WTC11 (cell line): Measurements from ENCODE around the gene IGFBP5. TPM values are rescaled to one million over a fixed set of nuclear protein-coding genes. Genes with fewer than 3 reads are reported as not detected.

Experiments used
- ATAC-seq: fragments of 200-7000 bp; cut with Tn5 transposase; 2 replicates; pipeline ENCODE4 v1.10.0; 2021; ENCODE audit warnings: mild to moderate bottlenecking, moderate library complexity
- CTCF ChIA-PET: fragments of 300-600 bp; sonication (Branson Sonifier 250); formaldehyde crosslinking; loops from one replicate; lab custom pipeline; 2021; ENCODE audit warnings: antibody characterized with exemption; lab: Charles Lee
- POLR2A ChIA-PET: fragments of 350-600 bp; sonication (Branson Sonifier 250); formaldehyde crosslinking; loops from one replicate; lab custom pipeline; 2021; ENCODE audit warnings: antibody characterized with exemption; lab: Charles Lee
- DNase-seq: peaks from one replicate; pipeline ENCODE4 v3.0.0; 2021; ENCODE audit warnings: low spot score
- H3K27ac Mint-ChIP-seq: 2 replicates; pipeline ENCODE4 v1.8.0; 2021; ENCODE audit warnings: mixed read lengths
- H3K27me3 Mint-ChIP-seq: 2 replicates; pipeline ENCODE4 v1.8.0; 2021; ENCODE audit warnings: low read depth, mild to moderate bottlenecking, moderate library complexity, mixed read lengths
- H3K36me3 Mint-ChIP-seq: 2 replicates; pipeline ENCODE4 v1.8.0; 2021; ENCODE audit warnings: mixed read lengths
- H3K4me1 Mint-ChIP-seq: 2 replicates; pipeline ENCODE4 v1.8.0; 2022; ENCODE audit warnings: mixed read lengths
- H3K4me3 Mint-ChIP-seq: 2 replicates; pipeline ENCODE4 v1.8.0; 2021; ENCODE audit warnings: mild to moderate bottlenecking, moderate library complexity, mixed read lengths
- H3K9me3 Mint-ChIP-seq: 2 replicates; pipeline ENCODE4 v1.8.0; 2021; ENCODE audit warnings: mixed read lengths
- AR ChIP-seq: fragments of 250-450 bp; sonication (Bioruptor Pico); IDR thresholded peaks from 2 replicates; pipeline ENCODE4 v1.9.0; 2021; ENCODE audit warnings: mild to moderate bottlenecking
- E2F4 ChIP-seq: sonication (generic); formaldehyde crosslinking; IDR thresholded peaks from 2 replicates; pipeline ENCODE4 v1.8.1; 2022; ENCODE audit warnings: low read depth, mild to moderate bottlenecking, moderate library complexity, missing genetic modification reagents, borderline replicate concordance
- GRHL2 ChIP-seq: fragments of 250-450 bp; sonication (Bioruptor Pico); IDR thresholded peaks from 2 replicates; pipeline ENCODE4 v1.8.0; 2022; ENCODE audit warnings: mild to moderate bottlenecking, moderate library complexity; ENCODE audit not compliant: insufficient replicate concordance, severe bottlenecking
- IRF2 ChIP-seq: sonication (generic); formaldehyde crosslinking; IDR thresholded peaks from 2 replicates; pipeline ENCODE4 v1.8.0; 2022; ENCODE audit warnings: low read depth, missing genetic modification reagents, borderline replicate concordance
- JUN ChIP-seq: sonication (generic); formaldehyde crosslinking; IDR thresholded peaks from 2 replicates; pipeline ENCODE4 v1.8.0; 2023; ENCODE audit warnings: mild to moderate bottlenecking, missing genetic modification reagents
- NFE2L1 ChIP-seq: sonication (generic); formaldehyde crosslinking; IDR thresholded peaks from 2 replicates; pipeline ENCODE4 v1.8.1; 2023; ENCODE audit warnings: missing genetic modification reagents
- OVOL2 ChIP-seq: fragments of 250-450 bp; sonication (Bioruptor Pico); IDR thresholded peaks from 2 replicates; pipeline ENCODE4 v1.9.0; 2021; ENCODE audit warnings: mild to moderate bottlenecking, borderline replicate concordance
- RORB ChIP-seq: fragments of 250-450 bp; sonication (Bioruptor Pico); IDR thresholded peaks from 2 replicates; pipeline ENCODE4 v1.9.0; 2021; ENCODE audit warnings: mild to moderate bottlenecking
- SMAD3 ChIP-seq: sonication (generic); formaldehyde crosslinking; IDR thresholded peaks from 2 replicates; pipeline ENCODE4 v1.8.0; 2022; ENCODE audit warnings: missing genetic modification reagents, mild to moderate bottlenecking, borderline replicate concordance
- SMAD4 ChIP-seq: sonication (generic); formaldehyde crosslinking; IDR thresholded peaks from 2 replicates; pipeline ENCODE4 v1.8.0; 2022; ENCODE audit warnings: mild to moderate bottlenecking, missing genetic modification reagents
- TEAD1 ChIP-seq: sonication (generic); formaldehyde crosslinking; IDR thresholded peaks from 2 replicates; pipeline ENCODE4 v1.8.0; 2022; ENCODE audit warnings: mild to moderate bottlenecking, missing genetic modification reagents
- ZNF317 ChIP-seq: sonication (generic); formaldehyde crosslinking; IDR thresholded peaks from 2 replicates; pipeline ENCODE4 v1.8.1; 2023; ENCODE audit warnings: low read depth, mild to moderate bottlenecking, moderate library complexity, missing genetic modification reagents, borderline replicate concordance
- ZNF396 ChIP-seq: fragments of 250-450 bp; sonication (Bioruptor Pico); IDR thresholded peaks from 2 replicates; pipeline ENCODE4 v1.8.0; 2021; ENCODE audit warnings: mild to moderate bottlenecking, moderate library complexity, borderline replicate concordance
- ZNF671 ChIP-seq: fragments of 250-450 bp; sonication (Bioruptor Pico); IDR thresholded peaks from 2 replicates; pipeline ENCODE4 v1.8.0; 2021; ENCODE audit warnings: mild to moderate bottlenecking
- total RNA-seq: library from RNA; stranded (reverse); gene quantifications from 3 replicates; pipeline ENCODE4 v1.2.3, GENCODE V29; 2021
- TF ChIP-seq, protein P1 (sequence below): fragments of 250-450 bp; sonication (Bioruptor Pico); conservative IDR thresholded peaks from 2 replicates; pipeline ENCODE4 v1.9.0; 2021; ENCODE audit warnings: mild to moderate bottlenecking
- TF ChIP-seq, protein P2 (sequence below): sonication (generic); formaldehyde crosslinking; IDR thresholded peaks from 2 replicates; pipeline ENCODE4 v1.8.0; 2023; ENCODE audit warnings: missing genetic modification reagents, mild to moderate bottlenecking, borderline replicate concordance
- TF ChIP-seq, protein P3 (sequence below): sonication (generic); formaldehyde crosslinking; IDR thresholded peaks from 2 replicates; pipeline ENCODE4 v1.8.1; 2023; ENCODE audit warnings: mild to moderate bottlenecking, missing genetic modification reagents, moderate library complexity
- TF ChIP-seq, protein P4 (sequence below): sonication (generic); formaldehyde crosslinking; IDR thresholded peaks from 2 replicates; pipeline ENCODE4 v1.8.0; 2022; ENCODE audit warnings: mild to moderate bottlenecking, missing genetic modification reagents

IGFBP5 gene
- total RNA-seq, 1 experiment from 2014 or later = 5.3 TPM

DNA sequence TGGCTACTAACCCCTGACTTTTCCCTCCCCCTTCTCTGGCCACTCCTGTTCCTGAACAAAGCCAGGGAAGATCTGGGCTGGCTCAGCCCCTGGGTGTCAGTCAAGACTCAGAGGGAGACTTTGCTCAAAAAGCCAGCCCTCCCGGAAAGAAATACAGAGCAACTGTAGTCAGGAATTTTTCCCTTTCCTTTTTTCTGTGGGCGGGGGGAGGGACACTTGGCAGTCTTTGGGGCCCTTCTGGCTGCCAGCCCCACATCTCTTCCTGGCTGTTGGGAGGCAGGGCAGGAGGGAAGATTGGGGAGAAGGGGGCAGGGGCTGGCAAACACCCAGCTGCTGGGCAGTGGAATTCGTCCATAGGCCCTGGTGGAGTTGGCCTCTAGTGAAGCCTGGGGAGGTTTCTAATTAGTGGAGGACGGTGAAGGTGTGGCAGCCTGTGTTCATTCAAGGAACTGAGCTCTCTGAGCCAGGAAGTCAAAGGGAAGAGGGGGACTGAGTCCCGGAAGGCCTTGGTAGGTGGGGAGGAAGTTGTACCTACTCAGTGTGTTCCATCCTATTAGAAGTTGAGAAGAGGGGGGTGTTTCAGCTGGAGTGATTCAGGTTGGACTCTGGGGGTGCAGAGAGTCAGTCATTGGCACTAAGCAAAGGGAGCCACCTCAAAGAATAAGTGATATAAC lies 51.2 kb downstream of the IGFBP5 start:
- no peak overlapping the region for H3K4me3 Mint-ChIP-seq
- CTCF ChIA-PET = interaction anchor here (0.6 to 2.2 kb wide), 3 partner anchors 22 to 125 kb away, joined by 3 to 9 read pairs (median 3); no protein-coding TSS in a partner anchor
- no peak for TF ChIP-seq OVOL2 (CRISPR knock-in tag)
- TF ChIP-seq ZNF396 (CRISPR knock-in tag) = no peak
- no peak for TF ChIP-seq RORB (CRISPR knock-in tag)
- no peak for TF ChIP-seq SMAD4 (CRISPR knock-in tag)
- TF ChIP-seq ZNF317 (CRISPR knock-in tag) = no peak
- TF ChIP-seq NFE2L1 (CRISPR knock-in tag) = no peak
- TF ChIP-seq SMAD3 (CRISPR knock-in tag) = no peak
- TF ChIP-seq, protein P1, sequence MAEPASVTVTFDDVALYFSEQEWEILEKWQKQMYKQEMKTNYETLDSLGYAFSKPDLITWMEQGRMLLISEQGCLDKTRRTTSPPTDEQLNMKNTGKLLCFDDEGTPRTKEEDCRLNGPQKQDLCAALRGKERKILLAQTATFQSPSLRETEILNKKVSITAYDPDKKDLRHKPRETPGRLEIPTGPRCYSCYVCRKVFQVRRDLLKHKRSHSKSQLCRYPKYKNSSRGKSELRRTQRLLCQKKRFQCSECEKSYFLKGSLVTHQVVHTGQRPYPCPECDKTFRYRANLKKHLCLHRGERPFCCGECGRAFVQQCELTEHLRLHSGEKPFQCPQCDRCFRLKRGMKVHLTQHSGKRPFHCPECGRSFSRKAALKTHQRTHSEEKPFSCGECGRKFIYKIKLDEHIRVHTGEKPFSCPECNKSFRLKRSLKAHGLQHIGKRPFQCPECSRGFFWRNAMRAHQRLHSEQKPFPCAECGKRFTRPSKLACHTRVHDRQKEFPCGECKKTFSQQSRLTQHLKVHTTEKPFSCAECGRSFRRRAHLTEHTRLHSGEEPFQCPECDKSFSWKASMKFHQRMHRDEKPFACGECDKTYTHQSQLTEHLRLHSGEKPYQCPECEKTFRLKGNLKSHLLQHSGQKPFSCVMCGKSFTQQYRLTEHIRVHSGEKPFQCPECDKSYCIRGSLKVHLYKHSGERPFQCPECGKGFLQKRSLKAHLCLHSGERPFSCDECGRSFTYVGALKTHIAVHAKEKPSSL = no peak
- TF ChIP-seq, protein P2, sequence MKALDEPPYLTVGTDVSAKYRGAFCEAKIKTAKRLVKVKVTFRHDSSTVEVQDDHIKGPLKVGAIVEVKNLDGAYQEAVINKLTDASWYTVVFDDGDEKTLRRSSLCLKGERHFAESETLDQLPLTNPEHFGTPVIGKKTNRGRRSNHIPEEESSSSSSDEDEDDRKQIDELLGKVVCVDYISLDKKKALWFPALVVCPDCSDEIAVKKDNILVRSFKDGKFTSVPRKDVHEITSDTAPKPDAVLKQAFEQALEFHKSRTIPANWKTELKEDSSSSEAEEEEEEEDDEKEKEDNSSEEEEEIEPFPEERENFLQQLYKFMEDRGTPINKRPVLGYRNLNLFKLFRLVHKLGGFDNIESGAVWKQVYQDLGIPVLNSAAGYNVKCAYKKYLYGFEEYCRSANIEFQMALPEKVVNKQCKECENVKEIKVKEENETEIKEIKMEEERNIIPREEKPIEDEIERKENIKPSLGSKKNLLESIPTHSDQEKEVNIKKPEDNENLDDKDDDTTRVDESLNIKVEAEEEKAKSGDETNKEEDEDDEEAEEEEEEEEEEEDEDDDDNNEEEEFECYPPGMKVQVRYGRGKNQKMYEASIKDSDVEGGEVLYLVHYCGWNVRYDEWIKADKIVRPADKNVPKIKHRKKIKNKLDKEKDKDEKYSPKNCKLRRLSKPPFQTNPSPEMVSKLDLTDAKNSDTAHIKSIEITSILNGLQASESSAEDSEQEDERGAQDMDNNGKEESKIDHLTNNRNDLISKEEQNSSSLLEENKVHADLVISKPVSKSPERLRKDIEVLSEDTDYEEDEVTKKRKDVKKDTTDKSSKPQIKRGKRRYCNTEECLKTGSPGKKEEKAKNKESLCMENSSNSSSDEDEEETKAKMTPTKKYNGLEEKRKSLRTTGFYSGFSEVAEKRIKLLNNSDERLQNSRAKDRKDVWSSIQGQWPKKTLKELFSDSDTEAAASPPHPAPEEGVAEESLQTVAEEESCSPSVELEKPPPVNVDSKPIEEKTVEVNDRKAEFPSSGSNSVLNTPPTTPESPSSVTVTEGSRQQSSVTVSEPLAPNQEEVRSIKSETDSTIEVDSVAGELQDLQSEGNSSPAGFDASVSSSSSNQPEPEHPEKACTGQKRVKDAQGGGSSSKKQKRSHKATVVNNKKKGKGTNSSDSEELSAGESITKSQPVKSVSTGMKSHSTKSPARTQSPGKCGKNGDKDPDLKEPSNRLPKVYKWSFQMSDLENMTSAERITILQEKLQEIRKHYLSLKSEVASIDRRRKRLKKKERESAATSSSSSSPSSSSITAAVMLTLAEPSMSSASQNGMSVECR (CRISPR knock-in tag) = no peak
- no peak for TF ChIP-seq GRHL2 (CRISPR knock-in tag)
- no peak for TF ChIP-seq E2F4 (CRISPR knock-in tag)
- no peak for TF ChIP-seq IRF2 (CRISPR knock-in tag)
- TF ChIP-seq, protein P3, sequence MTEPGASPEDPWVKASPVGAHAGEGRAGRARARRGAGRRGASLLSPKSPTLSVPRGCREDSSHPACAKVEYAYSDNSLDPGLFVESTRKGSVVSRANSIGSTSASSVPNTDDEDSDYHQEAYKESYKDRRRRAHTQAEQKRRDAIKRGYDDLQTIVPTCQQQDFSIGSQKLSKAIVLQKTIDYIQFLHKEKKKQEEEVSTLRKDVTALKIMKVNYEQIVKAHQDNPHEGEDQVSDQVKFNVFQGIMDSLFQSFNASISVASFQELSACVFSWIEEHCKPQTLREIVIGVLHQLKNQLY (CRISPR knock-in tag) = no peak
- no peak for TF ChIP-seq TEAD1
- TF ChIP-seq JUN (CRISPR knock-in tag) = no peak
- TF ChIP-seq, protein P4, sequence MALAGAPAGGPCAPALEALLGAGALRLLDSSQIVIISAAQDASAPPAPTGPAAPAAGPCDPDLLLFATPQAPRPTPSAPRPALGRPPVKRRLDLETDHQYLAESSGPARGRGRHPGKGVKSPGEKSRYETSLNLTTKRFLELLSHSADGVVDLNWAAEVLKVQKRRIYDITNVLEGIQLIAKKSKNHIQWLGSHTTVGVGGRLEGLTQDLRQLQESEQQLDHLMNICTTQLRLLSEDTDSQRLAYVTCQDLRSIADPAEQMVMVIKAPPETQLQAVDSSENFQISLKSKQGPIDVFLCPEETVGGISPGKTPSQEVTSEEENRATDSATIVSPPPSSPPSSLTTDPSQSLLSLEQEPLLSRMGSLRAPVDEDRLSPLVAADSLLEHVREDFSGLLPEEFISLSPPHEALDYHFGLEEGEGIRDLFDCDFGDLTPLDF (CRISPR knock-in tag) = no peak
- no peak for TF ChIP-seq AR
- TF ChIP-seq ZNF671 (CRISPR knock-in tag) = no peak
- TF ChIP-seq, all 79 proteins: peak for 0
- Mint-ChIP-seq H3K27me3 (no peaks in the 10 kb centered on the region; the same call in 1 of the 2 replicates), H3K4me1 (peaks cover 63% of the 10 kb centered on the region), H3K9me3 (peaks cover 12% of the 10 kb centered on the region), H3K27ac (peak overlapping the region; percentile 79; the same call in 1 of the 2 replicates), H3K36me3 (peaks cover 75% of the 10 kb centered on the region)
- POLR2A ChIA-PET = interaction anchor here (0.9 kb wide), 1 partner anchor 38 kb away, joined by 3 read pairs; no protein-coding TSS in a partner anchor
- DNase-seq (no peak), ATAC-seq (peak; percentile 56)
